ENCODE measurements around the gene PRRC2B. TPM values are rescaled to one million over a fixed set of nuclear protein-coding genes. Genes with fewer than 3 reads are reported as not detected.

Gene PRRC2B
- total and polyA plus RNA-seq, 2 of the 8 experiments (the other 6 are each of a cell fraction or from before 2014, with no cell fraction given): 37.3 to 249 TPM

GRCh38 chr9:131396626-131397025 lies 2.7 kb downstream of the PRRC2B start:
- DNase-seq (ENCODE audit: low read depth in 1 of 2, low spot score in 2 of 2) (no peak), FAIRE-seq (no peak)
- Histone ChIP-seq H3K27ac (ENCODE audit: low read depth, low read length) (peak overlapping the region; percentile 46), H2AK5ac (ENCODE audit: low read depth, low read length) (no peak overlapping the region), H2BK5ac (ENCODE audit: low read depth, low read length) (peak overlapping the region; percentile 50), H3K23me2 (ENCODE audit: low read depth, low read length) (peaks cover 13% of the 10 kb centered on the region), H3K9me3 (ENCODE audit: insufficient read depth in 2 of 2, low read depth in 1 of 2, low read length in 1 of 2) (no peaks in the 10 kb centered on the region), H3K79me1 (ENCODE audit: low read depth, low read length) (peaks cover 3% of the 10 kb centered on the region; the same call in 1 of the 2 replicates), H2BK20ac (ENCODE audit: low read length) (no peak overlapping the region), H2AFZ (ENCODE audit: low read length) (no peak overlapping the region), H3K23ac (ENCODE audit: insufficient read length) (no peak overlapping the region), H3K14ac (ENCODE audit: insufficient read length) (no peak overlapping the region), H3K18ac (ENCODE audit: extremely low read depth, low read length) (peak overlapping the region; percentile 4; the same call in 1 of the 2 replicates), H3K4me3 (ENCODE audit: extremely low read depth in 1 of 4, insufficient read depth in 2 of 4, low read depth in 3 of 4, low read length in 4 of 4) (peak overlapping the region; percentile 39 to 86 (median 60); a peak in 7 of 8 replicates), H3K36me3 (ENCODE audit: control insufficient read depth in 2 of 4, insufficient read depth in 4 of 4, low read length in 3 of 4) (peaks cover 0 to 3% (median 0%) of the 10 kb centered on the region in 4 experiments; a peak in 1 of 8 replicates), H3K56ac (replicated peaks; ENCODE audit: insufficient read length, low read depth, low read length) (peak overlapping the region; percentile 40), H3K4me1 (replicated peaks in 1 of 4; ENCODE audit: control insufficient read depth in 3 of 4, insufficient read depth in 4 of 4, low read length in 3 of 4) (peaks cover 8 to 28% (median 16%) of the 10 kb centered on the region in 4 experiments), H4K5ac (ENCODE audit: insufficient read length, low read depth, low read length) (peak overlapping the region; percentile 55), H4K91ac (replicated peaks; ENCODE audit: insufficient read length, low read length) (no peak overlapping the region), H3K79me2 (ENCODE audit: control insufficient read depth in 1 of 2, insufficient read depth in 2 of 2, low read length in 2 of 2) (peaks cover 63 to 71% of the 10 kb centered on the region in 2 experiments), H2BK120ac (replicated peaks; ENCODE audit: low read depth, low read length) (no peak overlapping the region), H3K9ac (replicated peaks in 1 of 4; ENCODE audit: extremely low read depth in 1 of 4, low read depth in 3 of 4, low read length in 3 of 4) (peak overlapping the region; percentile 26 to 92 (median 45); a peak in 5 of 7 replicates), H3K4ac (replicated peaks; ENCODE audit: insufficient read length, low read depth, low read length) (no peak overlapping the region), H3K4me2 (ENCODE audit: insufficient read depth in 1 of 2, low read depth in 2 of 2, low read length in 2 of 2) (peak overlapping the region; percentile 78 to 79), H2BK12ac (ENCODE audit: low read depth, low read length) (no peak overlapping the region), H4K20me1 (replicated peaks in 1 of 2; ENCODE audit: control insufficient read depth in 1 of 2, insufficient read depth in 2 of 2, low read length in 2 of 2) (peaks cover 31 to 32% of the 10 kb centered on the region in 2 experiments), H2BK15ac (ENCODE audit: low read length) (0 out of 2 replicates have a peak overlapping the region, but pooled peaks have one; percentile 83), H4K8ac (ENCODE audit: extremely low read depth, insufficient read depth, low read length) (no peak overlapping the region), H3K27me3 (replicated peaks in 1 of 4; ENCODE audit: control insufficient read depth in 3 of 4, extremely low read depth in 1 of 4, insufficient read depth in 3 of 4, low read length in 3 of 4) (no peaks in the 10 kb centered on the region)
- ChIA-PET CTCF (ENCODE audit: partially characterized antibody) (interaction anchor here (1.1 to 2.7 kb wide), 10 partner anchors 9 to 60 kb away, joined by 3 to 18 read pairs (median 4); no protein-coding TSS in a partner anchor), POLR2A (ENCODE audit: partially characterized antibody) (interaction anchor here (0.6 to 6.1 kb wide), 24 partner anchors 9 to 1003 kb away, joined by 3 to 78 read pairs (median 5); partner anchors contain the start of gene POMT1)
- WGBS, 2 experiments (ENCODE audit: extremely low coverage in 1 of 2, insufficient coverage in 1 of 2, insufficient read length in 1 of 2, insufficient replicate concordance in 2 of 2, low coverage in 1 of 2, low lambda C conversion rate in 2 of 2, missing lambda C conversion rate in 1 of 2): 54% methylated on average over 3 of the region's 3 CpGs; no CpG with 5 or more reads in 1 of the 2 experiments
- TF ChIP-seq ZNF274 (IDR thresholded peaks at IDR 0.05; ENCODE audit: borderline replicate concordance, extremely low read depth, low read length): no peak
- TF ChIP-seq SUZ12 (IDR thresholded peaks at IDR 0.05; ENCODE audit: low read length): no peak
- no peak for TF ChIP-seq E2F6 (IDR thresholded peaks at IDR 0.05)
- TF ChIP-seq POLR2A (IDR thresholded peaks at IDR 0.05; ENCODE audit: control extremely low read depth in 1 of 2, low read depth in 2 of 2, low read length in 2 of 2): 0 out of 3 replicates have a peak, but pooled peaks of 1 of the 2 experiments have one; percentile 36
- no peak for TF ChIP-seq CHD2 (IDR thresholded peaks at IDR 0.05; ENCODE audit: low read length)
- TF ChIP-seq POLR2AphosphoS5 (IDR thresholded peaks at IDR 0.05; ENCODE audit: low read depth, low read length): 0 out of 2 replicates have a peak, but pooled peaks have one; percentile 7
- no peak for TF ChIP-seq CTCF (IDR thresholded peaks at IDR 0.05; ENCODE audit: control extremely low read depth in 1 of 3, insufficient read depth in 1 of 3, low read depth in 1 of 3, low read length in 3 of 3)
- TF ChIP-seq ATF3 (IDR thresholded peaks at IDR 0.05; ENCODE audit: insufficient read depth, low read depth, low read length): no peak
- TF ChIP-seq MAFK (IDR thresholded peaks at IDR 0.05; ENCODE audit: low read depth, low read length): no peak

All from H1 (cell line).